Adipocyte (in vitro differentiated cells): ENCODE results near the gene SMARCAD1.
A peak's percentile ranks its signal among the peaks of the same experiment; 100 is the strongest.

ENCODE experiments used
- DNase-seq: peaks from one replicate; pipeline ENCODE4 v3.0.0-alpha.2; 2015; ENCODE audit warnings: low read depth
- H3K27me3 ChIP-seq: replicated peaks from 2 replicates; pipeline ENCODE4 v1.7.0; 2013; ENCODE audit warnings: mild to moderate bottlenecking, low read length, moderate library complexity; ENCODE audit not compliant: control insufficient read depth, insufficient read depth
- H3K36me3 ChIP-seq: 2 replicates; pipeline ENCODE4 v1.7.0; 2013; ENCODE audit warnings: low read length, mild to moderate bottlenecking, moderate library complexity; ENCODE audit not compliant: control insufficient read depth, insufficient read depth, severe bottlenecking
- H3K4me1 ChIP-seq: 2 replicates; pipeline ENCODE4 v1.7.0; 2013; ENCODE audit warnings: mild to moderate bottlenecking, low read length, moderate library complexity; ENCODE audit not compliant: control insufficient read depth, insufficient read depth
- H3K4me3 ChIP-seq: 2 replicates; pipeline ENCODE4 v1.7.0; 2013; ENCODE audit warnings: mild to moderate bottlenecking, low read length, moderate library complexity
- H3K9ac ChIP-seq: 2 replicates; pipeline ENCODE4 v1.7.0; 2013; ENCODE audit warnings: mild to moderate bottlenecking, low read length, moderate library complexity
- H3K9me3 ChIP-seq: 2 replicates; pipeline ENCODE4 v1.7.0; 2013; ENCODE audit warnings: mild to moderate bottlenecking, low read length, moderate library complexity; ENCODE audit not compliant: control insufficient read depth

SMARCAD1 gene

GRCh38 chr4:94202769-94203168 is 4.9 kb upstream of the SMARCAD1 start:
- no peak overlapping the region for H3K4me3 ChIP-seq
- H3K27me3 ChIP-seq = no peaks in the 10 kb centered on the region

GRCh38 chr4:94208266-94208665 is 601 bp downstream of the SMARCAD1 start:
- peaks cover 37% of the 10 kb centered on the region for H3K36me3 ChIP-seq
- H3K4me3 ChIP-seq = peak overlapping the region; percentile 94
- H3K9me3 ChIP-seq = no peaks in the 10 kb centered on the region
- H3K4me1 ChIP-seq = peaks cover 18% of the 10 kb centered on the region
- no peaks in the 10 kb centered on the region for H3K27me3 ChIP-seq
- DNase-seq = peak; percentile 17
- H3K9ac ChIP-seq = peak overlapping the region; percentile 98

More at GRCh38 chr4:94202769-94203168, 4.9 kb upstream of the SMARCAD1 start:
- Histone ChIP-seq H3K36me3 (no peaks in the 10 kb centered on the region), H3K9ac (no peak overlapping the region), H3K9me3 (peaks cover 16% of the 10 kb centered on the region), H3K4me1 (no peaks in the 10 kb centered on the region)
- DNase-seq = no peak

GRCh38 chr4:94208918-94209317 is 1.3 kb downstream of the SMARCAD1 start:
- Histone ChIP-seq H3K36me3 (peaks cover 44% of the 10 kb centered on the region), H3K9ac (peak overlapping the region; percentile 98), H3K4me3 (peak overlapping the region; percentile 94), H3K4me1 (peaks cover 18% of the 10 kb centered on the region), H3K9me3 (no peaks in the 10 kb centered on the region), H3K27me3 (no peaks in the 10 kb centered on the region)
- no peak for DNase-seq

GRCh38 chr4:94211861-94212260 is 4.2 kb downstream of the SMARCAD1 start:
- no peak overlapping the region for H3K9ac ChIP-seq
- H3K9me3 ChIP-seq = no peaks in the 10 kb centered on the region
- peaks cover 18% of the 10 kb centered on the region for H3K4me1 ChIP-seq
- H3K4me3 ChIP-seq = no peak overlapping the region
- H3K36me3 ChIP-seq = peaks cover 69% of the 10 kb centered on the region
- no peaks in the 10 kb centered on the region for H3K27me3 ChIP-seq
- no peak for DNase-seq

- H3K4me3 ChIP-seq = no peak overlapping the region
- DNase-seq = no peak
- no peak overlapping the region for H3K9ac ChIP-seq
- no peaks in the 10 kb centered on the region for H3K9me3 ChIP-seq
- no peaks in the 10 kb centered on the region for H3K27me3 ChIP-seq
- peaks cover 75% of the 10 kb centered on the region for H3K36me3 ChIP-seq
- H3K4me1 ChIP-seq = peaks cover 3% of the 10 kb centered on the region
Measured at GRCh38 chr4:94214703-94215319, 7.1 kb downstream of the SMARCAD1 start.

- H3K9ac ChIP-seq = no peak overlapping the region
- no peaks in the 10 kb centered on the region for H3K27me3 ChIP-seq
- no peaks in the 10 kb centered on the region for H3K9me3 ChIP-seq
- H3K4me1 ChIP-seq = no peaks in the 10 kb centered on the region
- no peak overlapping the region for H3K4me3 ChIP-seq
- DNase-seq = no peak
- H3K36me3 ChIP-seq = peaks cover 73% of the 10 kb centered on the region
Measured at GRCh38 chr4:94216394-94216793, 8.7 kb downstream of the SMARCAD1 start.

GRCh38 chr4:94219402-94219801 is 11.7 kb downstream of the SMARCAD1 start:
- no peaks in the 10 kb centered on the region for H3K9me3 ChIP-seq
- no peaks in the 10 kb centered on the region for H3K4me1 ChIP-seq
- H3K36me3 ChIP-seq = peaks cover 56% of the 10 kb centered on the region
- no peaks in the 10 kb centered on the region for H3K27me3 ChIP-seq
- H3K9ac ChIP-seq = no peak overlapping the region
- H3K4me3 ChIP-seq = no peak overlapping the region
- no peak for DNase-seq

- no peak overlapping the region for H3K9ac ChIP-seq
- no peak overlapping the region for H3K4me3 ChIP-seq
- no peaks in the 10 kb centered on the region for H3K9me3 ChIP-seq
- H3K36me3 ChIP-seq = peaks cover 38% of the 10 kb centered on the region
- DNase-seq = no peak
- no peaks in the 10 kb centered on the region for H3K27me3 ChIP-seq
- H3K4me1 ChIP-seq = no peaks in the 10 kb centered on the region
Measured at GRCh38 chr4:94221916-94222315, 14.3 kb downstream of the SMARCAD1 start.

GRCh38 chr4:94225449-94225848 is 17.8 kb downstream of the SMARCAD1 start:
- Histone ChIP-seq H3K9ac (no peak overlapping the region), H3K27me3 (no peaks in the 10 kb centered on the region), H3K9me3 (no peaks in the 10 kb centered on the region), H3K4me1 (no peaks in the 10 kb centered on the region), H3K4me3 (no peak overlapping the region), H3K36me3 (peaks cover 41% of the 10 kb centered on the region)
- no peak for DNase-seq

- DNase-seq = no peak
- Histone ChIP-seq H3K4me3 (no peak overlapping the region), H3K36me3 (peaks cover 33% of the 10 kb centered on the region), H3K9me3 (no peaks in the 10 kb centered on the region), H3K27me3 (no peaks in the 10 kb centered on the region), H3K4me1 (no peaks in the 10 kb centered on the region), H3K9ac (no peak overlapping the region)
Measured at GRCh38 chr4:94226763-94227162, 19.1 kb downstream of the SMARCAD1 start.

GRCh38 chr4:94228493-94229216 is 21.0 kb downstream of the SMARCAD1 start:
- H3K36me3 ChIP-seq = peaks cover 33% of the 10 kb centered on the region
- no peak for DNase-seq
- H3K4me3 ChIP-seq = no peak overlapping the region
- H3K4me1 ChIP-seq = no peaks in the 10 kb centered on the region
- H3K9me3 ChIP-seq = no peaks in the 10 kb centered on the region
- H3K9ac ChIP-seq = no peak overlapping the region
- no peaks in the 10 kb centered on the region for H3K27me3 ChIP-seq
